ENCODE results near the gene EML6.

- TF ChIP-seq POLR2A (IDR thresholded peaks at IDR 0.05; ENCODE audit: low read length) (no peak), GATA1 (IDR thresholded peaks at IDR 0.05; ENCODE audit: low read depth, low read length) (no peak)
Measured at GRCh38 chr2:54956111-54956627, 232.7 kb downstream of the EML6 start.
